ENCODE data around the gene FCHSD2. TPM values are rescaled to one million over a fixed set of nuclear protein-coding genes. Genes with fewer than 3 reads are reported as not detected.
"Not testable (repeated sequence)": the region's sequence is repeated elsewhere in the genome, so short reads cannot be mapped to it uniquely, and the experiment has no call there.

Gene FCHSD2
- total and polyA plus RNA-seq, 9 donors = 18.6 to 68.5 (median 53.8) TPM

DNA sequence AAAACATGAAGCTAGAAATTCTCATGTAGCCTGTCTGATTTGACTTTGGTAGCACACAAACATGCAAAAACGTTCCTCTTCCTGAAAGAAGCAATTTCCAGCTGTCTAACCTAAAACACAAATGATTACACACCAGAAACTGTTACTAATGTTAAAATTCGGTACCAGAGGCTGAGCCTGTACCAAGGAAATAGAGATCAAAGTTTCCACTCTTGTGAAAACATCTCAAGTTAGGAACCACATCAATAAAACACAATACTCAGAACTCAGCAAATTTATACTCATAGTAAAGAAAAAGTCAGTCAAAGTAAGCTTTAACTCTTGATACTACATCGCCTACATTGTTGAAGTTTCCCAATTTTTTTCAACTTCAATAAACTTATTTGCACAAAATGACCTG, 107.8 kb downstream of the FCHSD2 start:
- H3K27ac ChIP-seq = no peak overlapping the region
- H3K4me1 ChIP-seq (ENCODE audit: insufficient read depth) = no peaks in the 10 kb centered on the region
- TF ChIP-seq, protein P1, sequence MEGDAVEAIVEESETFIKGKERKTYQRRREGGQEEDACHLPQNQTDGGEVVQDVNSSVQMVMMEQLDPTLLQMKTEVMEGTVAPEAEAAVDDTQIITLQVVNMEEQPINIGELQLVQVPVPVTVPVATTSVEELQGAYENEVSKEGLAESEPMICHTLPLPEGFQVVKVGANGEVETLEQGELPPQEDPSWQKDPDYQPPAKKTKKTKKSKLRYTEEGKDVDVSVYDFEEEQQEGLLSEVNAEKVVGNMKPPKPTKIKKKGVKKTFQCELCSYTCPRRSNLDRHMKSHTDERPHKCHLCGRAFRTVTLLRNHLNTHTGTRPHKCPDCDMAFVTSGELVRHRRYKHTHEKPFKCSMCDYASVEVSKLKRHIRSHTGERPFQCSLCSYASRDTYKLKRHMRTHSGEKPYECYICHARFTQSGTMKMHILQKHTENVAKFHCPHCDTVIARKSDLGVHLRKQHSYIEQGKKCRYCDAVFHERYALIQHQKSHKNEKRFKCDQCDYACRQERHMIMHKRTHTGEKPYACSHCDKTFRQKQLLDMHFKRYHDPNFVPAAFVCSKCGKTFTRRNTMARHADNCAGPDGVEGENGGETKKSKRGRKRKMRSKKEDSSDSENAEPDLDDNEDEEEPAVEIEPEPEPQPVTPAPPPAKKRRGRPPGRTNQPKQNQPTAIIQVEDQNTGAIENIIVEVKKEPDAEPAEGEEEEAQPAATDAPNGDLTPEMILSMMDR (IDR thresholded peaks at IDR 0.05) = no peak
- TF ChIP-seq POLR2A (IDR thresholded peaks at IDR 0.05) (no peak), EP300 (IDR thresholded peaks at IDR 0.05) (no peak)
- H3K27me3 ChIP-seq = no peaks in the 10 kb centered on the region
- H3K36me3 ChIP-seq = no peaks in the 10 kb centered on the region
- 39 to 52% (median 49%) methylated on average over 3 of the region's 3 CpGs for WGBS, 3 donors
- intact Hi-C loops (cut with DNase I) = no loop called here
- H3K9me3 ChIP-seq = no peaks in the 10 kb centered on the region
- no peak for DNase-seq
- H3K4me3 ChIP-seq = no peak overlapping the region

DNA sequence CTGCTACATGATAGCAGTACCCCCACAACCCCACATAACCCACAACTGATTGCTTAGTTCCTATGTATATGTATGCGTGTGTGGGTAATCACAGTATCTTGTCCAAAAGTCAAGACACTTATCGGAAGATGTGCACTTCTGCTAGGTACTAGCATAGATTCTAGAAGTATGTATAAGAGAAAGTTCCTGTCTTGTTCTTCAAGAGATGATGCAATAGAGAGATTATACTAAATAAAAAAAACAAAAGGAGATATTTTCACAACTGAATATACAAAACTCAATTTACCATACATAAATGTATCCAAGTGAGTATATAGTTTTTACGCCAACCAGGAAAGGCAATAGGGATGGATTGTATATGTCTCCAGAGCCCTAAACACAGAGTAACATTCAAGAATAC, 112.0 kb downstream of the FCHSD2 start:
- H3K4me3 ChIP-seq = no peak overlapping the region
- no peak overlapping the region for H3K27ac ChIP-seq
- H3K36me3 ChIP-seq = no peaks in the 10 kb centered on the region
- H3K27me3 ChIP-seq = no peaks in the 10 kb centered on the region
- WGBS, 3 donors = 94 to 98% (median 98%) methylated on average over 3 of the region's 3 CpGs
- H3K9me3 ChIP-seq = no peaks in the 10 kb centered on the region
- H3K4me1 ChIP-seq (ENCODE audit: insufficient read depth) = no peaks in the 10 kb centered on the region
- intact Hi-C loops (cut with DNase I) = no loop called here
- TF ChIP-seq POLR2A (IDR thresholded peaks at IDR 0.05) = no peak
- TF ChIP-seq, protein P1 (IDR thresholded peaks at IDR 0.05) = no peak
- no peak for TF ChIP-seq EP300 (IDR thresholded peaks at IDR 0.05)
- DNase-seq = no peak

DNA sequence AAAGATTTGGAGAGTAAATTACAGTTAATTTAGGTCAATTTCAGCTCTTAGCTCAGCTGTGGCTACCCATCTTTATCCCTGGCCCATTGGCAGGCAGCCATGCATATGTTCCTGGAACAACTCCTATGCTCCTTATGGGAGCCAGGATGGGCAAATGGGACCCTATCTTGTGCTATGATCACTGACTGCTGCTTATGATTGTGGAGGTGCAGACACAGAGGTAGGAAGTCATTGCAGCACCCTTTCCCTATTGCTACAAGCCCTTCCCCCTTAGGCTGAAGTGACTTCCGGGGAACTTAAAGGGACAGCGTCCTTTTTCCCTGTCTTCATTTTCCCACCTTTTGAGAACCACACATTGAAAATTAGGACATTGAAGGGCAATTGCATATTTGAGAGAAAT, 112.7 kb downstream of the FCHSD2 start:
- TF ChIP-seq EP300 (IDR thresholded peaks at IDR 0.05) = no peak
- TF ChIP-seq, protein P1 (IDR thresholded peaks at IDR 0.05) = no peak
- no peak for TF ChIP-seq POLR2A (IDR thresholded peaks at IDR 0.05)
- H3K4me1 ChIP-seq (ENCODE audit: insufficient read depth) = no peaks in the 10 kb centered on the region
- H3K27me3 ChIP-seq = no peaks in the 10 kb centered on the region
- DNase-seq = no peak
- 85 to 92% (median 85%) methylated on average over 2 of the region's 2 CpGs for WGBS, 3 donors
- no peaks in the 10 kb centered on the region for H3K36me3 ChIP-seq
- intact Hi-C loops (cut with DNase I) = no loop called here
- no peak overlapping the region for H3K4me3 ChIP-seq
- H3K9me3 ChIP-seq = peaks cover 0 to 2% of the 10 kb centered on the region in 2 donors
- no peak overlapping the region for H3K27ac ChIP-seq

DNA sequence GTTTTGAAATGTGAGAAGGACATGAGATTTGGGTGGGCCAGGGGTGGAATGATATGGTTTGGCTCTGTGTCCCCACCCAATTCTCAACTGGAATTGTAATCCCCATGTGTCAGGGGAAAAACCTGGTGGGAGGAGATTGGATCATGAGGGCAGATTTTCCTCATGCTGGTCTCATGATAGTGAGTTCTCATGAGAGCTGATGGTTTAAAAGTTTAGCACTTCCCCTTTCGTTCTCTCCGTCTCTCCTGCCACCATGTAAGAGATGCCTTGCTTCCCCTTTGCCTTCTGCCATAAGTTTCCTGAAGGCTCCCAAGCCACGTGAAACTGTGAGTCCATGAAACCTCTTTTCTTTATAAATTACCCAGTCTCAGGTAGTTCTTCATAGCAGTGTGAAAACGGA, 113.5 kb downstream of the FCHSD2 start:
- DNase-seq = no peak
- Histone ChIP-seq H3K27me3 (no peaks in the 10 kb centered on the region), H3K4me3 (no peak overlapping the region), H3K27ac (no peak overlapping the region), H3K4me1 (ENCODE audit: insufficient read depth) (no peaks in the 10 kb centered on the region), H3K36me3 (no peaks in the 10 kb centered on the region), H3K9me3 (peaks cover 0 to 3% of the 10 kb centered on the region in 2 donors)
- 93 to 94% (median 94%) methylated on average over 4 of the region's 4 CpGs for WGBS, 3 donors
- intact Hi-C loops (cut with DNase I) = no loop called here
- TF ChIP-seq POLR2A (IDR thresholded peaks at IDR 0.05) (no peak), EP300 (IDR thresholded peaks at IDR 0.05) (no peak)
- TF ChIP-seq, protein P1 (IDR thresholded peaks at IDR 0.05) = no peak

DNA sequence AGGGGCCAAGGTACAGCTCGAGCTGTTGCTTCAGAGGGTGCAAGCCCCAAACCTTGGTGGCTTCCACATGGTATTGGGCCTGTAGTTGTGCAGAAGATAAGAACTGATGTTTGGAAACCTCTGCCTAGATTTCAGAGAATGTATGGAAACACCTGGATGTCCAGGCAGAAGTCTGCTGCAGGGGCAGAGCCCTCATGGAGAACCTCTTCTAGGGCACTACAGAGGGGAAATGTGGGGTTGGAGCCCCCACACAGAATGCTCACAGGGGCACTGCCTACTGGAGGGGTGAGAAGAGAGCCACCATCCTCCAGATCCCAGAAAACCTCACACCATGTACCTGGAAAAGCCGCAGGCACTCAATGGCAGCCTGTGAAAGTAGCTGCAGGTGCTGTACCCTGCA, 114.3 kb downstream of the FCHSD2 start:
- WGBS, 3 donors = 100% methylated on average over 2 of the region's 2 CpGs
- H3K4me1 ChIP-seq (ENCODE audit: insufficient read depth); H3K27me3 ChIP-seq; H3K36me3 ChIP-seq; DNase-seq; H3K9me3 ChIP-seq; intact Hi-C loops (cut with DNase I); H3K27ac ChIP-seq; H3K4me3 ChIP-seq: not testable (repeated sequence)
